Measurements from ENCODE around the gene AMPD3.
A peak's percentile ranks its signal among the peaks of the same experiment; 100 is the strongest.

The AMPD3 gene

GRCh38 chr11:10462746-10463300 is 7.8 kb downstream of the AMPD3 start:
- no peak for DNase-seq

GRCh38 chr11:10473371-10473770 is 18.3 kb downstream of the AMPD3 start:
- no peak for DNase-seq

GRCh38 chr11:10474551-10474950 is 19.5 kb downstream of the AMPD3 start:
- peak; percentile 46 for DNase-seq

GRCh38 chr11:10476342-10476741 is 21.3 kb downstream of the AMPD3 start:
- DNase-seq = no peak

GRCh38 chr11:10476927-10477689 is 22.0 kb downstream of the AMPD3 start:
- DNase-seq = no peak

- DNase-seq = no peak
These were observed 22.6 kb downstream of the AMPD3 start for GRCh38 chr11:10477690-10478046.

GRCh38 chr11:10478066-10478465 is 23.0 kb downstream of the AMPD3 start:
- DNase-seq = no peak

- no peak for DNase-seq
These were observed 23.8 kb downstream of the AMPD3 start for GRCh38 chr11:10478574-10479550.

- no peak for DNase-seq
These were observed 25.0 kb downstream of the AMPD3 start for GRCh38 chr11:10480026-10480425.

GRCh38 chr11:10480760-10481159 is 25.7 kb downstream of the AMPD3 start:
- no peak for DNase-seq

- DNase-seq = no peak
These were observed 26.7 kb downstream of the AMPD3 start for GRCh38 chr11:10481560-10482349.

- no peak for DNase-seq
These were observed 28.1 kb downstream of the AMPD3 start for GRCh38 chr11:10483174-10483573.

- no peak for DNase-seq
These were observed 28.5 kb downstream of the AMPD3 start for GRCh38 chr11:10483584-10483983.

GRCh38 chr11:10484461-10485180 is 29.6 kb downstream of the AMPD3 start:
- no peak for DNase-seq

GRCh38 chr11:10485646-10486045 is 30.6 kb downstream of the AMPD3 start:
- DNase-seq = no peak

GRCh38 chr11:10486161-10486840 is 31.2 kb downstream of the AMPD3 start:
- DNase-seq = no peak

- no peak for DNase-seq
These were observed 32.1 kb downstream of the AMPD3 start for GRCh38 chr11:10487002-10487647.

GRCh38 chr11:10488121-10488933 is 33.3 kb downstream of the AMPD3 start:
- no peak for DNase-seq

GRCh38 chr11:10488934-10489691 is 34.0 kb downstream of the AMPD3 start:
- DNase-seq = no peak

Measured in NCI-H1105 (cell line).